ENCODE data around the gene HSPG2. TPM values are rescaled to one million over a fixed set of nuclear protein-coding genes. Genes with fewer than 3 reads are reported as not detected.
A peak's percentile ranks its signal among the peaks of the same experiment; 100 is the strongest.
"Not testable (repeated sequence)": the region's sequence is repeated elsewhere in the genome, so short reads cannot be mapped to it uniquely, and the experiment has no call there.

Gene HSPG2
- polyA plus RNA-seq, 5 donors, result 109 to 232 (median 147) TPM

GRCh38 chr1:21801100-21801499 lies 136.0 kb downstream of the HSPG2 start:
- DNase-seq, result no peak

GRCh38 chr1:21799730-21800129 lies 137.4 kb downstream of the HSPG2 start:
- DNase-seq, result no peak

GRCh38 chr1:21795075-21795474 lies 142.0 kb downstream of the HSPG2 start:
- DNase-seq, result no peak

GRCh38 chr1:21794656-21795055 lies 142.5 kb downstream of the HSPG2 start:
- DNase-seq, result no peak

- no peak for DNase-seq
Observed at GRCh38 chr1:21793104-21793503, 144.0 kb downstream of the HSPG2 start.

- no peak for DNase-seq
Observed at GRCh38 chr1:21786640-21787039, 150.5 kb downstream of the HSPG2 start.

- DNase-seq, result not testable (repeated sequence)
Observed at GRCh38 chr1:21785764-21786163, 151.3 kb downstream of the HSPG2 start.

GRCh38 chr1:21783679-21784603 lies 153.2 kb downstream of the HSPG2 start:
- DNase-seq, result no peak

GRCh38 chr1:21782868-21783678 lies 154.0 kb downstream of the HSPG2 start, which contains the start of gene USP48:
TSS of gene USP48 (minus strand) at chr1:21783149. CDS start at chr1:21782957, 192 bp downstream.
- peak; percentile 96 to 97 for DNase-seq

GRCh38 chr1:21782349-21782867 lies 154.7 kb downstream of the HSPG2 start:
- peak in 1 of 2 donors; percentile 44 for DNase-seq

GRCh38 chr1:21781815-21782348 lies 155.2 kb downstream of the HSPG2 start:
- peak; percentile 25 to 33 for DNase-seq

GRCh38 chr1:21779613-21780521 lies 157.2 kb downstream of the HSPG2 start:
- no peak for DNase-seq

GRCh38 chr1:21778405-21778727 lies 158.7 kb downstream of the HSPG2 start:
- DNase-seq, result no peak

GRCh38 chr1:21776925-21777324 lies 160.2 kb downstream of the HSPG2 start:
- DNase-seq, result not testable (repeated sequence)

GRCh38 chr1:21775985-21776562 lies 161.0 kb downstream of the HSPG2 start:
- DNase-seq, result no peak

- DNase-seq, result no peak
Observed at GRCh38 chr1:21775550-21775914, 161.6 kb downstream of the HSPG2 start.

GRCh38 chr1:21774835-21775549 lies 162.1 kb downstream of the HSPG2 start:
- DNase-seq, result no peak

- DNase-seq, result no peak
Observed at GRCh38 chr1:21773585-21773984, 163.5 kb downstream of the HSPG2 start.
